ENCODE results near the gene PPP1R12C. TPM values are rescaled to one million over a fixed set of nuclear protein-coding genes. Genes with fewer than 3 reads are reported as not detected.
"Not testable (repeated sequence)": the region's sequence is repeated elsewhere in the genome, so short reads cannot be mapped to it uniquely, and the experiment has no call there.

Gene PPP1R12C
- total RNA-seq, 1 donor from 2014 or later = 32.4 TPM

DNA sequence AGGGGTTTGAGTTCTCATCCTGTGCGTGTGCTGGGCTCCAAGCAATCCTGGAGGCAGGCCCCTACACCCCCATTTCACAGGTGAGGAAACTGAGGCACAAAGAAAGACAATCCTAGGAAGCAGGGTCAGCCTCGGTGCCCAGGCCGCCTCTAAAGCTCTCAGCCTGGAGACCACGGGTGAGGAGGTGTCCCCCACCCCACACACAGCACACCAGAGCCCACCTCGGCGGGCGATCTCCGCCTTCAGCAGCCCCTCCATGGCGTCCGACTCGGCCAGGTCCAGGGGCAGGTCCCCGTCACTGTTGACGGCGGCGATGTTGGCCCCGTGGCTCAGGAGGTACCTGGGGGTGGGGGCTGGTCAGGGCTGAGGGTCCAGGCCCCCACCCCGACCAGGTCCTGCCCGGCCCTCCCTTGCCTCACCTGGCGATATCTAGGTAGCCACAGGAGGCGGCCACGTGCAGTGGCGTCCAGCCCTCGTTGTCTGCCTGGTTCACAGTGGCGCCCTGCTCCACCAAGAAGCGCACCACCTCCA, 5.1 kb downstream of the PPP1R12C start:
- DNase-seq (ENCODE audit: low read depth) = no peak

GRCh38 chr19:55111238-55111831, 6.1 kb downstream of the PPP1R12C start:
- DNase-seq (ENCODE audit: low read depth) = no peak

GRCh38 chr19:55109527-55110291, 7.7 kb downstream of the PPP1R12C start:
- DNase-seq (ENCODE audit: low read depth) = no peak

DNA sequence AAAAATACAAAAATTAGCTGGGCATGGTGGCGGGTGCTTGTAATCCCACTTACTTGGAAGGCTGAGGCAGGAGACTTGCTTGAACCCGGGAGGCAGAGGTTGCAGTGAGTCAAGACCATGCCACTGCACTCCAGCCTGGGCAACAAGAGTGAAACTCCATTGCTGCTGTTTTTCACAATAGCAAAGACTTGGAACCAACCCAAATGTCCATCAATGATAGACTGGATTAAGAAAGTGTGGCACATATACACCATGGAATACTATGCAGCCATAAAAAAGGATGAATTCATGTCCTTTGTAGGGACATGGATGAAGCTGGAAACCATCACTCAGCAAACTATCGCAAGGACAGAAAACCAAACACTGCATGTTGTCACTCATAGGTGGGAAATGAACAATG, 10.2 kb downstream of the PPP1R12C start:
- not testable (repeated sequence) for DNase-seq (ENCODE audit: low read depth)

GRCh38 chr19:55106591-55106990, 10.8 kb downstream of the PPP1R12C start:
- no peak for DNase-seq (ENCODE audit: low read depth)

DNA sequence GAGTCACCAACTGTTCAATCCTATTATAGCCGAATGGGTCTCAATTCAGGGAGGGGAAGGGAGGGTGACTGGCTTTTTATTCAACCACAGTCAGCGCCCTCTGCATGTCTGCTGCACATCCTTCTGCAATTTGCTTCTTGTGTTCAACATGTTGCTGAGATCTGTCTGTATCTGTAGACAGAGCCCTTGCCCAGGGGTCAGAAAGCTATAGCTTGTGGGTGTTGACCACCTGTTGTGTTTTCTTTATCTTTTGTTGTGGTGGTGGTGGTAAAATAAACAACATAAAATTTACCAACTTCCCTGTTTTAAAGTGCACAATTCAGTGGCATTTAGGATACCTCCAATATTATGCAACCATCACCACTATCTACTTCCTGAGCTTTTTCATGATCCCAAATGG, 12.2 kb downstream of the PPP1R12C start:
- no peak for DNase-seq (ENCODE audit: low read depth)

DNA sequence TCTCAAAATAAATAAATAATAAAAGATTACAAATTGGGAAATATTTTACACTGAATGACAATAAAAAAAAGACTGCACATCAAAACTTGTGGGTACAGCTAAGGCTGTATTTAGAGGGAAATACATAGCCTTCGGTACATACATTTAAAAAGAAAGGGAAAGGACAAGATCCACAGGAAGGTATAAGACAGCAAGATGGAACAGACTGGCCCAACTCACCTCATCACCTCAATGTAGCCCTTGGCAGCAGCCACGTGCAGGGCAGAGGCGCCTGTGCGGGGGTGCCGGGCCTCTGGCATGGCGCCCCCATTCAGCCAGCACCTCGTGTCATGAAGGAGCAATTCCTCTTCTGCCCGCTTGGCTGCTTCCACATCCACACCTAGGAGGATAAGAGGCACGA, 14.2 kb downstream of the PPP1R12C start:
- no peak for DNase-seq (ENCODE audit: low read depth)

DNA sequence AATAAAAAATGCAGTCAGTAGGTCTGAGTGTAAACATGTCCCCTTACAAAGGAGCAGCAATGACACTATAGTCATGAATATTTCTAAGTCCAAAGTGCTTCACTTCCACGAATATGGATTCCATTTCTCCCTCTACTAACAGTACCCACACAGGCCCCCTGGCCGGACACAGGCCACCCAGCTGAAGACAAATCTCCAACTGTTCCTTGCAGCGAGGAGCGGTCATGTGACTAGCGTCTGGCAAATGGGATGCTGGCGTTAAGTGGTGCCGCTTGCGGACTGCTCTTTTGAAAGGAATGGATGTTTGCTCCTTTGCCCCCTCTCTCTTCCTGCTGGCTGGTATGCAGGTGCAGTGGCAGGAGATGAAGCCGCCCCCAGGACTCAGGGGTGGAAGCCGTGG, 16.2 kb downstream of the PPP1R12C start:
- no peak for DNase-seq (ENCODE audit: low read depth)

DNA sequence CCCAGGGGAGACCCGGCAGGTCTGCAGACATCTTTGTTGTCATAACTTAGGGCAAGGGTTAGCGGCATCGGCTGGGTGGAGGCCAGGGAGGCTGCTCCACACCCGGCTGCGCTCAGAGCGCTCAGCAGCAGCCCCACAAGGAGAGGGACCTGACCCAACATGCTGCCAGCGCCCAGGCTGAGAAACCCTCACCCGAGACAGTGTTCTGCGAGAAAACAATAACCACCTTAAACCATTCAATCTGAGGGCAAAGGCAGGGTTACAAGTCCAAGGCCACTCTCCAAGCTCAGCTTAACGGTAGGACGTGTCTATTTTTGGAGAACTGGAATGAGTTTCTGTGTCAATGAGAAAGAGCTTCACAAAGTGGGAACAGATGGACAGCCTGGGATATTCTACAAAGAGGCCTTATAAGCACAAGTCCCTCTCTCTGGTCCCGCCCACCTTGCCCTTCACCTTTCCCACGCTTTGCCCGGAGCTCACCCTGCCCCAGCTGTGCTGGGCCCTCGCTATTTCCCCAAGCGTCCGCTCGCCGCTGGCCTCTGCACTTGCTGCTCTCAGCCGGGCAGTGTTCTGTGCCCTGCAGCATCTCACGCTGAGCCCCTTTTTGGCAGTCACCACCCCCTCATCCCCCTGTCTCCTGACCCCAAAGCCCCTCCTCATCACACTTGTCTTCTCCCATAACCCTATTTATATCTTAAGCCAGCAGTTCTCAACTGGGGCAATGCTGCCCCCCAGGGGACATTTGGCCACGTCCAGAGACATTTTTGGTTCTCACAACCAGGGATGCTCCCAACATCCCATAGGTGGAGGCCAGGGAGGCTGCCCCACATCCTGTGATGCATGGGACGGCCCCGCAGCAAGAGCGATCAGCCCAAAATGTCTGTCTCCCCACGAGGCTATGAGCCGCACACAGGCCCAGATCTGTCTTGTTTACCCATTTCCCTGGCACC, 17.6 kb downstream of the PPP1R12C start:
- no peak for DNase-seq (ENCODE audit: low read depth)

GRCh38 chr19:55098716-55099556, 18.5 kb downstream of the PPP1R12C start:
- no peak for DNase-seq (ENCODE audit: low read depth)

DNA sequence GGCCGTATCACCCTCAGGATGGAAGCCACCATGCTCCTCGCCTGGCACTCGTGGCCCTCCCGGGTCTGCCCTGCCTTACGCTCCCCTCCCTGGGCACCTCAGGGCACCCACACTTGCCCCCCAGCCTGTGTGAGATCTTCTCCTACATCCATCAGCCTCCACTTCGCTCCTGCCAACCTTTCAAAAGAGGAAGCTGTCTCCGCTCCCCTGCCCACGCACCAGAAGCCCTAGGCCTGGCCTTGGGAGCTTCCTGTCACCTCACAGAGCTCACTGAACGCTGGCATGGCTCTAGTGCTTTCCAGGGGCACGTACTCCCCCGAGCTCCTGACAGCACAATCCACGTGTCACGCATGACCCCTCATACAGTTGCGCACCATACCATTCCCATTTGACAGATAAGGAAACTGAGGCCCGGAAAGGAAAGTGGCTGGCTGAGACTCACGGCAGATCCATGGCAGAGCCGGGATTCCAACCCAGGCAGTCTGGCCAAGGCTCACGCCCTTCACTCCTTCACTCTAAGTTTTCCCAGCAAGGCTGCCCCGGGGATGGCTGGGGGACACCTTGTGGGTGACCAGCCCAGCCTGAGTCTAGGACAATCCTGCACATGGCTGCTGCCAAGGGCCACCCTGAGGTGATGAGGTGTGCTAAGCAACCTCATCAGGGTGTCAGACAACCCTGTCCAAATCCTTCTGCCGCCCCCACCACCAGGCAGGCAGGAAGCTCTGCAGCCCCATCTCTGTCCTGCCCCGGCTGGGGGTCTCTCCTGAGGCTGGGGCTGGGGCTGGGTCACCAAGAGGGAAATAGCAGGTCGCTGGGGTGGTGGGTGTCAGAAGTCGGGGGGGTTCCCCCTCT, 19.3 kb downstream of the PPP1R12C start:
- DNase-seq (ENCODE audit: low read depth) = no peak

GRCh38 chr19:55096061-55096701, 21.3 kb downstream of the PPP1R12C start:
- no peak for DNase-seq (ENCODE audit: low read depth)

GRCh38 chr19:55095260-55096060, 22.0 kb downstream of the PPP1R12C start:
- no peak for DNase-seq (ENCODE audit: low read depth)

DNA sequence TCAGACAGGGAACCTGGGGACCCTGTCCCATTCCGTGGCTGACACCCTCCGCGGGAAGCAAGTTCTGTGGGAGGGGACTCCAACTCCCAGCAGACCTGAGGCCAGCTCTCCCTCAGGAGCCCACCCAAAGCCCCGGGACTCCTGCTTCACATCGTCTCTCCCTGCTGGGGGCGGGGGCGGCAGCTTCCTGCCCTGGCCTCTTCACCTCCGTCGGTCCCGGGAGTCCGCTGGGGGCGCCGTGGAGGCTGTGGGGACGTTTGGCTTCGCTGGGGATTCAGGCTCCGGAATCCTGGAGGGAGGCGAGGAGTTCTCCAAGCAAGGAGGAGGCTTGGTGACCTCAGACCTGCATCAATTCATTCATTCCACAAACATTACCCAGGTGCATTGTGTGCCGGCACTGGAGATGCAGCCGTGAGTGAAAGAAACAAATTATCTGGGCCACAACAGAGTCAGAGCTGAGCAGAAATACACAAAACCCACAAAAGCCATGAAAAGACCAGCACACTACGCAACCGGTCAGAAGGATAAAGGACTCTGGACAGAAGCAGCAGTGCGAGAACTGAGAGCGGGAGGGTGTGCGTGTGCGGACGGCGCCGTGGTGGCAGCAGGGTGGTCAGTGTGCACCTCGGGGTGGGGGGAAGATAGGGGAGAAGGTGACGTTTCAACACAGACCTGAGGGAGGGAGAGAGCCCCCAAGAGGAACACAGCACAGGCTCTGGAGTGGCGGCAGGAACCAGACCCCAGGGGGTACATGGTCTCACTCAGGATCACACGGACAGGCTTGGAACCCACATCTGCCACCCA, 22.8 kb downstream of the PPP1R12C start:
- no peak for DNase-seq (ENCODE audit: low read depth)

DNA sequence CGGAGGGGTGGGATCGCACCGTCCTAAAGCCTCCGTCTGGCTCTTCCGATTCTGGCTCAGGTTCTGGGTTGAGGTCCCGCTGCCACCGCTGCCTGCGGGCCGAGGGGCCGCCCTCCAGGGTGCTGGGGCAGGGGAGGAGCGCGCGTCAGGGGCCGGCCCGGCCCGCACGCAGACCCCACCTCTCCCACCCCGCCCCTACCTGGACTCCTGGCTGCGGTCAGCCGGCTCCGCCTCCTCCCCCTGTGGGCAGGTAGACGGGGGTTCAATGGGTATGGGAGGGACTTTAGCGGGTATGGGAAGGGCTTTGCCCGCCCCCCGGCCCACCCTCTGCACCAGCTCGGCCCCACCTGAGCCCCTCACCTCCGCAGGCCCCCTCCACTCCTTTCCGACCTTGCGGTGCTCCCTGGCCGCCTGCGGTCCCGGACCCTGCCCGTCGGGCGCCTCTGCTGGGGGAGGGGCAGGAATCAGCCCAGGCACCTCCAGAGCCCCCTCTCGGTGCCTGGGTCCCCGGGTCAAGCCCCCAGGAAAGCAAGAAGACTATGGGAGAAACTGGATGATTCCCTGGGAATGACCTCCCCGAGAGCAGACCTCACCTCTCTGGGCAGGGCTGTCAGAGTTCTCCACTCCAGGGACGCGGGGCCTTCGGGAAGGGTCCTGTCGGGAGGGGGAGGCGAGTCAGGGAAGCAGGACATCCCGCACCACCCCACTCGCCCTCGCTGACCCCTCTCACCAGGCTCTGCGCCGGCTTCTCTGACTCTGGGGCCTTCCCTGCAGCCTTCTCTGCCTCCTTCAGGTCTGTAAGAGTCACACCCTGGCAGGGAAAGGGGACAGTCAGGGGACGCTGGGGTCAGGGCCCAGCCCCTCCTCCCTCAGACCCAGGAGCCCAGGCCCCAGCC, 24.8 kb downstream of the PPP1R12C start:
- DNase-seq (ENCODE audit: low read depth) = no peak

DNA sequence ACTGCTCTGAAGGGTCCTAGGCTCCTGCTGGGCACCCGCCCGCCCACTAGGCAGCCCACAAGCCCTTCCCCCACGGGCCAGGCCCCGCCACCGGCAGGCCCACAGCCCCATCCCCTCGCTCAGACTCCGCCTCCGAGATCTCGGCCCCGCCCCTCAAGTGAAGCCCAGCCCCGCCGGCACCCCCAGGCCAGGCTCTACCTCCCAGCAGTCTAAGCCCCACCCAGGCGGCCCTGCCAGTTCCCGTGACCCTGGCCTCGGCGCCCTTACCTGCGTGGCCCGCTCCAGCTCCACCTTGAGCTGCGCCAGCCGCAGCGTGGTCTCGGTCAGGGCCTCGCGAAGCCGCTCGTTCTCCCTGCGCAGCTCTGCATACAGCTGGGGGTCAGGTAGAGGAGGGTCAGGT, 25.5 kb downstream of the PPP1R12C start:
- no peak for DNase-seq (ENCODE audit: low read depth)

Measured in renal cortical epithelial cell (primary cell).